Liver (tissue), 9 donors: Measurements from ENCODE around the gene TSHR. TPM values are rescaled to one million over a fixed set of nuclear protein-coding genes. Genes with fewer than 3 reads are reported as not detected.

Experiments
- DNase-seq: peaks from one replicate; pipeline ENCODE4 v3.0.0-alpha.2; 2017; ENCODE audit warnings: low spot score
- H3K27ac ChIP-seq, 2 donors: one replicate each; pipeline ENCODE4 v1.7.0; 2013; ENCODE audit warnings: inconsistent platforms in 2 of 2, low read length in 2 of 2, control low read depth in 1 of 2, low read depth in 1 of 2, mild to moderate bottlenecking in 1 of 2
- H3K27me3 ChIP-seq, 4 donors: one replicate each; pipeline versions ENCODE4 v1.6.1 to v1.7.0; 2013; ENCODE audit warnings: low read length in 3 of 4, inconsistent platforms in 1 of 4, mild to moderate bottlenecking in 1 of 4, moderate library complexity in 1 of 4; ENCODE audit not compliant: control insufficient read depth in 4 of 4, insufficient read depth in 4 of 4
- H3K36me3 ChIP-seq, 4 donors: one replicate each; pipeline versions ENCODE4 v1.6.1 to v1.7.0; 2013; ENCODE audit warnings: low read length in 3 of 4, mild to moderate bottlenecking in 3 of 4, low read depth in 1 of 4, moderate library complexity in 1 of 4; ENCODE audit not compliant: control insufficient read depth in 4 of 4, insufficient read depth in 3 of 4
- H3K4me1 ChIP-seq, 4 donors: one replicate each; pipeline versions ENCODE4 v1.6.1 to v1.7.0; 2013; ENCODE audit warnings: low read length in 3 of 4, mild to moderate bottlenecking in 3 of 4, moderate library complexity in 1 of 4; ENCODE audit not compliant: control insufficient read depth in 4 of 4, insufficient read depth in 4 of 4
- H3K4me3 ChIP-seq, 3 donors: one replicate each; pipeline versions ENCODE4 v1.6.1 to v1.7.0; 2013; ENCODE audit warnings: low read length in 3 of 3, control low read depth in 1 of 3, low read depth in 1 of 3, mild to moderate bottlenecking in 1 of 3
- H3K9ac ChIP-seq, 2 donors: one replicate each; pipeline ENCODE4 v1.7.0; 2013; ENCODE audit warnings: low read length in 2 of 2, mild to moderate bottlenecking in 2 of 2, moderate library complexity in 2 of 2, control low read depth in 1 of 2, low read depth in 1 of 2
- H3K9me3 ChIP-seq, 4 donors: one replicate each; pipeline versions ENCODE4 v1.6.1 to v1.7.0; 2013; ENCODE audit warnings: low read length in 3 of 4; ENCODE audit not compliant: control insufficient read depth in 4 of 4
- ATF3 ChIP-seq: IDR thresholded peaks from 2 replicates; pipeline ENCODE4 v1.6.1; 2016; ENCODE audit warnings: antibody characterized with exemption
- EGR1 ChIP-seq, 2 donors: IDR thresholded peaks; 2 replicates each; pipeline ENCODE4 v1.6.1; 2016 to 2018; ENCODE audit warnings: antibody characterized with exemption in 2 of 2, low read depth in 2 of 2
- FOXA1 ChIP-seq: IDR thresholded peaks from 2 replicates; pipeline ENCODE4 v1.6.1; 2016; ENCODE audit warnings: antibody characterized with exemption
- FOXA2 ChIP-seq: IDR thresholded peaks from 2 replicates; pipeline ENCODE4 v1.6.1; 2016; ENCODE audit warnings: antibody characterized with exemption
- GABPA ChIP-seq, 2 donors: IDR thresholded peaks in 1 of 2; conservative IDR thresholded peaks in 1 of 2; 2 replicates each; pipeline ENCODE4 v1.6.1; 2016; ENCODE audit warnings: antibody characterized with exemption in 2 of 2, mild to moderate bottlenecking in 1 of 2, moderate library complexity in 1 of 2
- HNF4A ChIP-seq, 2 donors: conservative IDR thresholded peaks; 2 replicates each; pipeline ENCODE4 v1.6.1; 2016; ENCODE audit warnings: antibody characterized with exemption in 2 of 2, mild to moderate bottlenecking in 2 of 2
- HNF4G ChIP-seq: IDR thresholded peaks from 2 replicates; pipeline ENCODE4 v1.6.1; 2016; ENCODE audit warnings: antibody characterized with exemption
- JUND ChIP-seq, 2 donors: IDR thresholded peaks; 2 replicates each; pipeline ENCODE4 v1.6.1; 2016; ENCODE audit warnings: antibody characterized with exemption in 2 of 2
- MAX ChIP-seq: IDR thresholded peaks from 2 replicates; pipeline ENCODE4 v1.6.1; 2016; ENCODE audit warnings: antibody characterized with exemption
- NR2F2 ChIP-seq: IDR thresholded peaks from 2 replicates; pipeline ENCODE4 v1.6.1; 2016; ENCODE audit warnings: antibody characterized with exemption
- RAD21 ChIP-seq, 2 donors: IDR thresholded peaks; 2 replicates each; pipeline ENCODE4 v1.6.1; 2016; ENCODE audit warnings: antibody characterized with exemption in 2 of 2, mild to moderate bottlenecking in 2 of 2
- REST ChIP-seq: IDR thresholded peaks from 2 replicates; pipeline ENCODE4 v1.6.1; 2016; ENCODE audit warnings: antibody characterized with exemption, mild to moderate bottlenecking
- RXRA ChIP-seq, 2 donors: IDR thresholded peaks; 2 replicates each; pipeline ENCODE4 v1.6.1; 2017 to 2018; ENCODE audit warnings: antibody characterized with exemption in 2 of 2, mild to moderate bottlenecking in 1 of 2
- SP1 ChIP-seq: IDR thresholded peaks from 2 replicates; pipeline ENCODE4 v1.6.1; 2018; ENCODE audit warnings: antibody characterized with exemption, mild to moderate bottlenecking
- TAF1 ChIP-seq: conservative IDR thresholded peaks from 2 replicates; pipeline ENCODE4 v1.6.1; 2016; ENCODE audit warnings: antibody characterized with exemption, mild to moderate bottlenecking
- YY1 ChIP-seq: IDR thresholded peaks from 2 replicates; pipeline ENCODE4 v1.6.1; 2016; ENCODE audit warnings: antibody characterized with exemption, mild to moderate bottlenecking
- WGBS: extraction: QIAGEN DNeasy Blood & Tissue Kit; methylation state at CpG from one replicate; pipeline ENCODE4 v1.1.7; 2013; 5-methylcytosine and 5-hydroxymethylcytosine counted together
- polyA plus RNA-seq, 2 donors: library from polyadenylated mRNA; stranded (reverse) in 1 of 2; unstranded in 1 of 2; fragments of 200-250 nt in 1 of 2; fragments of >200 nt in 1 of 2; fragmentation: Nextera tagmentation in 1 of 2; extraction: Ambion mirVana in 1 of 2; gene quantifications; one replicate each; pipeline versions ENCODE4 v1.2.1 to v1.2.3, GENCODE V29; 2013 to 2015
- total RNA-seq, 2 donors: library from RNA; depleted of rRNA; stranded (reverse); fragments of >200 nt; gene quantifications; one replicate each; pipeline ENCODE4 v1.2.3, GENCODE V29; 2014
- TF ChIP-seq, protein P1 (sequence below): IDR thresholded peaks from 2 replicates; pipeline ENCODE4 v1.6.1; 2016; ENCODE audit warnings: antibody characterized with exemption
- TF ChIP-seq, protein P2 (sequence below): fragments of 150-350 bp; IDR thresholded peaks from 2 replicates; pipeline ENCODE4 v1.5.1; 2017; ENCODE audit warnings: improper control_type of control experiment, low read depth, low read length; ENCODE audit not compliant: missing input control
- donor health status: healthy.
- donor health status: healthy.
- donor health status: healthy.
- donor health status: healthy.
- donor health status: healthy.

The TSHR gene
- total and polyA plus RNA-seq, 4 donors: 0.08 to 3.2 TPM; not detected in 2

GRCh38 chr14:80926397-80927082 is 28.9 kb upstream of the TSHR start:
- Histone ChIP-seq H3K36me3 (no peaks in the 10 kb centered on the region), H3K27ac (no peak overlapping the region), H3K4me1 (no peaks in the 10 kb centered on the region), H3K4me3 (no peak overlapping the region), H3K9ac (no peak overlapping the region), H3K9me3 (no peaks in the 10 kb centered on the region), H3K27me3 (no peaks in the 10 kb centered on the region)
- DNase-seq: no peak
- WGBS: 93% methylated on average over 4 of the region's 4 CpGs
- TF ChIP-seq, protein P1, sequence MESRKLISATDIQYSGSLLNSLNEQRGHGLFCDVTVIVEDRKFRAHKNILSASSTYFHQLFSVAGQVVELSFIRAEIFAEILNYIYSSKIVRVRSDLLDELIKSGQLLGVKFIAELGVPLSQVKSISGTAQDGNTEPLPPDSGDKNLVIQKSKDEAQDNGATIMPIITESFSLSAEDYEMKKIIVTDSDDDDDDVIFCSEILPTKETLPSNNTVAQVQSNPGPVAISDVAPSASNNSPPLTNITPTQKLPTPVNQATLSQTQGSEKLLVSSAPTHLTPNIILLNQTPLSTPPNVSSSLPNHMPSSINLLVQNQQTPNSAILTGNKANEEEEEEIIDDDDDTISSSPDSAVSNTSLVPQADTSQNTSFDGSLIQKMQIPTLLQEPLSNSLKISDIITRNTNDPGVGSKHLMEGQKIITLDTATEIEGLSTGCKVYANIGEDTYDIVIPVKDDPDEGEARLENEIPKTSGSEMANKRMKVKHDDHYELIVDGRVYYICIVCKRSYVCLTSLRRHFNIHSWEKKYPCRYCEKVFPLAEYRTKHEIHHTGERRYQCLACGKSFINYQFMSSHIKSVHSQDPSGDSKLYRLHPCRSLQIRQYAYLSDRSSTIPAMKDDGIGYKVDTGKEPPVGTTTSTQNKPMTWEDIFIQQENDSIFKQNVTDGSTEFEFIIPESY: no peak
- TF ChIP-seq MAX (no peak), FOXA1 (no peak), ATF3 (no peak), JUND (IDR thresholded peaks at IDR 0.05) (no peak), FOXA2 (no peak), SP1 (no peak), HNF4G (no peak), RXRA (IDR thresholded peaks at IDR 0.05) (no peak), RAD21 (IDR thresholded peaks at IDR 0.05) (no peak), YY1 (no peak), EGR1 (IDR thresholded peaks at IDR 0.05; ENCODE audit: low read depth in 2 of 2) (no peak), REST (no peak), GABPA (IDR thresholded peaks at IDR 0.05 in 1 of 2, conservative IDR thresholded peaks at IDR 0.05 in 1 of 2) (no peak), HNF4A (conservative IDR thresholded peaks at IDR 0.05) (no peak), NR2F2 (no peak), TAF1 (no peak)
- TF ChIP-seq, protein P2, sequence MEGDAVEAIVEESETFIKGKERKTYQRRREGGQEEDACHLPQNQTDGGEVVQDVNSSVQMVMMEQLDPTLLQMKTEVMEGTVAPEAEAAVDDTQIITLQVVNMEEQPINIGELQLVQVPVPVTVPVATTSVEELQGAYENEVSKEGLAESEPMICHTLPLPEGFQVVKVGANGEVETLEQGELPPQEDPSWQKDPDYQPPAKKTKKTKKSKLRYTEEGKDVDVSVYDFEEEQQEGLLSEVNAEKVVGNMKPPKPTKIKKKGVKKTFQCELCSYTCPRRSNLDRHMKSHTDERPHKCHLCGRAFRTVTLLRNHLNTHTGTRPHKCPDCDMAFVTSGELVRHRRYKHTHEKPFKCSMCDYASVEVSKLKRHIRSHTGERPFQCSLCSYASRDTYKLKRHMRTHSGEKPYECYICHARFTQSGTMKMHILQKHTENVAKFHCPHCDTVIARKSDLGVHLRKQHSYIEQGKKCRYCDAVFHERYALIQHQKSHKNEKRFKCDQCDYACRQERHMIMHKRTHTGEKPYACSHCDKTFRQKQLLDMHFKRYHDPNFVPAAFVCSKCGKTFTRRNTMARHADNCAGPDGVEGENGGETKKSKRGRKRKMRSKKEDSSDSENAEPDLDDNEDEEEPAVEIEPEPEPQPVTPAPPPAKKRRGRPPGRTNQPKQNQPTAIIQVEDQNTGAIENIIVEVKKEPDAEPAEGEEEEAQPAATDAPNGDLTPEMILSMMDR: no peak
